Measurements from ENCODE around the gene LHX5.

DNA sequence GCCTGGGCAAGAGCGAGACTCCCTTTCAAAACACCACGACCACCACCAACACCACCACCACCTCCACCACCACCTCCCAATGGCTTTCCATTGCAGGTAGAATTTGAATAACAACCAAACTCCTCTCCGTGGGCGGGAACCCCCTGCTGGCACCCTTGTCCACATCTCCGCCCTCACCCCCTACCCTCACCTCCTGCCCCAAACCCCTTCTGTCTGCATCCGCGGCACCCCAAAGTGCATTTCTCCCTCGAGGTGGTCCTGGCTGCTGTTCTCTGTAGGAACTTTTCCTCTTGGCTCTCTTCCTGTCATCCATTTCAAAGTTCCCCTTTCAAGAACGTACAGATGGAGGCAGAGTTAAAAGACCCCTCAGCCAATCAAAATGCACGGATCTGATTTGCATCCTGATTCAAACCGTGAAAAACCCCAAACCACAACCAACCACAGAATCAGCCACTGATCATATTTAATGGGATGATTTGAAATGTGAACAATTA lies 45.7 kb downstream of the LHX5 start:
- no peak for TF ChIP-seq POLR2A (IDR thresholded peaks at IDR 0.05; ENCODE audit: low read depth, low read length)
- no peak for TF ChIP-seq TAF1 (IDR thresholded peaks at IDR 0.05; ENCODE audit: borderline replicate concordance, low read depth, low read length)
